Measurements from ENCODE around the gene PDIA6.

Gene PDIA6

GRCh38 chr2:10764096-10764785, 48.3 kb downstream of the PDIA6 start:
- DNase-seq (ENCODE audit: low read depth, low spot score), result no peak

GRCh38 chr2:10763461-10763800, 49.2 kb downstream of the PDIA6 start:
- DNase-seq (ENCODE audit: low read depth, low spot score), result no peak

- no peak for DNase-seq (ENCODE audit: low read depth, low spot score)
Measured at GRCh38 chr2:10762651-10763460, 49.7 kb downstream of the PDIA6 start.

- no peak for DNase-seq (ENCODE audit: low read depth, low spot score)
Measured at GRCh38 chr2:10761591-10761990, 51.0 kb downstream of the PDIA6 start.

GRCh38 chr2:10760794-10761504, 51.6 kb downstream of the PDIA6 start:
- DNase-seq (ENCODE audit: low read depth, low spot score), result no peak

- DNase-seq (ENCODE audit: low read depth, low spot score), result no peak
Measured at GRCh38 chr2:10759151-10759714, 53.4 kb downstream of the PDIA6 start.

- no peak for DNase-seq (ENCODE audit: low read depth, low spot score)
Measured at GRCh38 chr2:10757814-10758286, 54.7 kb downstream of the PDIA6 start.

- no peak for DNase-seq (ENCODE audit: low read depth, low spot score)
Measured at GRCh38 chr2:10755621-10756020, 57.0 kb downstream of the PDIA6 start.

GRCh38 chr2:10753876-10754275, 58.7 kb downstream of the PDIA6 start:
- no peak for DNase-seq (ENCODE audit: low read depth, low spot score)

GRCh38 chr2:10753156-10753555, 59.4 kb downstream of the PDIA6 start:
- DNase-seq (ENCODE audit: low read depth, low spot score), result no peak

- no peak for DNase-seq (ENCODE audit: low read depth, low spot score)
Measured at GRCh38 chr2:10752236-10752635, 60.3 kb downstream of the PDIA6 start.

GRCh38 chr2:10750610-10751009, 62.0 kb downstream of the PDIA6 start:
- no peak for DNase-seq (ENCODE audit: low read depth, low spot score)

GRCh38 chr2:10742666-10743065, 69.9 kb downstream of the PDIA6 start:
- no peak for DNase-seq (ENCODE audit: low read depth, low spot score)

GRCh38 chr2:10741139-10741538, 71.4 kb downstream of the PDIA6 start:
- no peak for DNase-seq (ENCODE audit: low read depth, low spot score)

- DNase-seq (ENCODE audit: low read depth, low spot score), result no peak
Measured at GRCh38 chr2:10740226-10740625, 72.4 kb downstream of the PDIA6 start.

GRCh38 chr2:10738192-10738591, 74.4 kb downstream of the PDIA6 start:
- no peak for DNase-seq (ENCODE audit: low read depth, low spot score)

- no peak for DNase-seq (ENCODE audit: low read depth, low spot score)
Measured at GRCh38 chr2:10733980-10734379, 78.6 kb downstream of the PDIA6 start.

- DNase-seq (ENCODE audit: low read depth, low spot score), result no peak
Measured at GRCh38 chr2:10733566-10733925, 79.0 kb downstream of the PDIA6 start.
